Neural progenitor cell (in vitro differentiated cells): ENCODE measurements around the gene CIITA. TPM values are rescaled to one million over a fixed set of nuclear protein-coding genes. Genes with fewer than 3 reads are reported as not detected.

ENCODE experiments used
- DNase-seq: peaks from one replicate; pipeline ENCODE4 v3.0.0-alpha.2; 2016; ENCODE audit warnings: low spot score
- H2AFZ ChIP-seq: fragments of 200-600 bp; sonication (generic); replicated peaks from 2 replicates; pipeline ENCODE4 v1.6.1; 2016; ENCODE audit warnings: antibody characterized with exemption
- H3F3A ChIP-seq: fragments of 200-600 bp; sonication (generic); 2 replicates; pipeline ENCODE4 v1.6.1; 2016; ENCODE audit warnings: antibody characterized with exemption, low read depth
- H3K27ac ChIP-seq: fragments of 200-600 bp; sonication (generic); 2 replicates; pipeline ENCODE4 v1.5.1; 2016; ENCODE audit warnings: mild to moderate bottlenecking
- H3K27me3 ChIP-seq: fragments of 200-600 bp; sonication (generic); 2 replicates; pipeline ENCODE4 v1.6.1; 2016; ENCODE audit warnings: mild to moderate bottlenecking, moderate library complexity
- H3K36me3 ChIP-seq: fragments of 200-600 bp; sonication (generic); 2 replicates; pipeline ENCODE4 v1.5.1; 2016
- H3K4me1 ChIP-seq: fragments of 200-600 bp; sonication (generic); 2 replicates; pipeline ENCODE4 v1.6.1; 2016; ENCODE audit warnings: mixed run types
- H3K4me2 ChIP-seq: fragments of 200-600 bp; sonication (generic); 2 replicates; pipeline ENCODE4 v1.6.1; 2016
- H3K4me3 ChIP-seq: fragments of 200-600 bp; sonication (generic); 2 replicates; pipeline ENCODE4 v1.5.1; 2016
- H3K79me2 ChIP-seq: fragments of 200-600 bp; sonication (generic); 2 replicates; pipeline ENCODE4 v1.6.1; 2016; ENCODE audit warnings: low read depth
- H3K9ac ChIP-seq: fragments of 200-600 bp; sonication (generic); 2 replicates; pipeline ENCODE4 v1.6.1; 2016
- H3K9me3 ChIP-seq: fragments of 200-600 bp; sonication (generic); 2 replicates; pipeline ENCODE4 v1.5.1; 2016; ENCODE audit warnings: low read depth
- H4K20me1 ChIP-seq: fragments of 200-600 bp; sonication (generic); 2 replicates; pipeline ENCODE4 v1.6.1; 2016; ENCODE audit warnings: low read depth
- H3K27ac Mint-ChIP-seq: 3 replicates; pipeline ENCODE4 v1.8.0; 2021; ENCODE audit warnings: mixed read lengths
- H3K27me3 Mint-ChIP-seq: 2 replicates; pipeline ENCODE4 v1.8.0; 2022; ENCODE audit warnings: low read depth, mild to moderate bottlenecking, inconsistent platforms, moderate library complexity, mixed read lengths; ENCODE audit not compliant: insufficient read depth
- H3K36me3 Mint-ChIP-seq: 3 replicates; pipeline ENCODE4 v1.8.0; 2021; ENCODE audit warnings: mixed read lengths
- H3K4me1 Mint-ChIP-seq: 3 replicates; pipeline ENCODE4 v1.8.0; 2021; ENCODE audit warnings: mixed read lengths
- H3K4me3 Mint-ChIP-seq: 3 replicates; pipeline ENCODE4 v1.8.0; 2021; ENCODE audit warnings: mild to moderate bottlenecking, moderate library complexity, mixed read lengths
- H3K9me3 Mint-ChIP-seq: 3 replicates; pipeline ENCODE4 v1.8.0; 2020; ENCODE audit warnings: mixed read lengths
- EZH2 ChIP-seq: fragments of 200-600 bp; sonication (generic); IDR thresholded peaks from 2 replicates; pipeline ENCODE4 v1.6.1; 2017; ENCODE audit warnings: antibody characterized with exemption, mild to moderate bottlenecking, moderate library complexity
- EZH2phosphoT487 ChIP-seq: fragments of 200-600 bp; sonication (generic); IDR thresholded peaks from 2 replicates; pipeline ENCODE4 v1.6.1; 2017; ENCODE audit warnings: antibody characterized with exemption
- total RNA-seq: library from RNA; depleted of rRNA; stranded (reverse); fragments of >200 nt; gene quantifications from 2 replicates; pipeline ENCODE4 v1.2.3, GENCODE V29; 2015; ENCODE audit warnings: low replicate concordance
- TF ChIP-seq, protein P1 (sequence below): fragments of 200-600 bp; sonication (generic); IDR thresholded peaks from 2 replicates; pipeline ENCODE4 v1.5.1; 2017; ENCODE audit warnings: antibody characterized with exemption, mild to moderate bottlenecking

The CIITA gene
- total RNA-seq, 1 donor from 2014 or later: not detected

DNA sequence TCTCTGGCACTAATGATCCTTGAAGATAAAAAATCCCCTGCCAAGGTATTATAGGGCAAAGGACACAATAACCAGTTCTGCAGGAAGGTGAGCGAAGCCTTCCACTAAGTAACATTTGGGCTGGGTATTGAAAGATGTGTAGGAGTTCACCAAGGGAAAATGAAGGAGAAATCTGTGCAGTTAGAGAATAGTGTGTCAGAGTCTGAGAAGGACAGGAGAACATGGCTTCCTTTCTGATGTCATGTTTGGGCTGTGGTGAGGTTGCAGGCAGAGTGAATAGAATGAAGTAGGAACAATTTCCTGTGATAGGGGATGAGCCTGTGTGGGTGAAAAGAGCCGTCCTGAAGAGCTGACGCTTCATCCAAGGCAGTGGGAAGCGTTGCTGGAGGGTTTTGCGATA is 24.1 kb upstream of the CIITA start:
- H3K9me3 Mint-ChIP-seq: no peaks in the 10 kb centered on the region
- H3K79me2 ChIP-seq: no peaks in the 10 kb centered on the region
- no peaks in the 10 kb centered on the region for H3K9me3 ChIP-seq
- H3K4me1 Mint-ChIP-seq: no peaks in the 10 kb centered on the region
- H3K4me1 ChIP-seq: no peaks in the 10 kb centered on the region
- no peaks in the 10 kb centered on the region for H3K36me3 Mint-ChIP-seq
- no peak overlapping the region for H3K27ac Mint-ChIP-seq
- no peak overlapping the region for H3K4me3 ChIP-seq
- H3K9ac ChIP-seq: no peak overlapping the region
- H3K4me3 Mint-ChIP-seq: no peak overlapping the region
- H3F3A ChIP-seq: no peaks in the 10 kb centered on the region
- H3K27me3 Mint-ChIP-seq: peaks cover 3% of the 10 kb centered on the region
- no peak for TF ChIP-seq EZH2phosphoT487
- TF ChIP-seq EZH2: no peak
- TF ChIP-seq, protein P1, sequence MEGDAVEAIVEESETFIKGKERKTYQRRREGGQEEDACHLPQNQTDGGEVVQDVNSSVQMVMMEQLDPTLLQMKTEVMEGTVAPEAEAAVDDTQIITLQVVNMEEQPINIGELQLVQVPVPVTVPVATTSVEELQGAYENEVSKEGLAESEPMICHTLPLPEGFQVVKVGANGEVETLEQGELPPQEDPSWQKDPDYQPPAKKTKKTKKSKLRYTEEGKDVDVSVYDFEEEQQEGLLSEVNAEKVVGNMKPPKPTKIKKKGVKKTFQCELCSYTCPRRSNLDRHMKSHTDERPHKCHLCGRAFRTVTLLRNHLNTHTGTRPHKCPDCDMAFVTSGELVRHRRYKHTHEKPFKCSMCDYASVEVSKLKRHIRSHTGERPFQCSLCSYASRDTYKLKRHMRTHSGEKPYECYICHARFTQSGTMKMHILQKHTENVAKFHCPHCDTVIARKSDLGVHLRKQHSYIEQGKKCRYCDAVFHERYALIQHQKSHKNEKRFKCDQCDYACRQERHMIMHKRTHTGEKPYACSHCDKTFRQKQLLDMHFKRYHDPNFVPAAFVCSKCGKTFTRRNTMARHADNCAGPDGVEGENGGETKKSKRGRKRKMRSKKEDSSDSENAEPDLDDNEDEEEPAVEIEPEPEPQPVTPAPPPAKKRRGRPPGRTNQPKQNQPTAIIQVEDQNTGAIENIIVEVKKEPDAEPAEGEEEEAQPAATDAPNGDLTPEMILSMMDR: no peak
- no peak for DNase-seq
- H2AFZ ChIP-seq: no peak overlapping the region
- no peaks in the 10 kb centered on the region for H3K36me3 ChIP-seq
- H4K20me1 ChIP-seq: no peaks in the 10 kb centered on the region
- H3K27ac ChIP-seq: no peak overlapping the region
- H3K27me3 ChIP-seq: no peaks in the 10 kb centered on the region
- no peak overlapping the region for H3K4me2 ChIP-seq

DNA sequence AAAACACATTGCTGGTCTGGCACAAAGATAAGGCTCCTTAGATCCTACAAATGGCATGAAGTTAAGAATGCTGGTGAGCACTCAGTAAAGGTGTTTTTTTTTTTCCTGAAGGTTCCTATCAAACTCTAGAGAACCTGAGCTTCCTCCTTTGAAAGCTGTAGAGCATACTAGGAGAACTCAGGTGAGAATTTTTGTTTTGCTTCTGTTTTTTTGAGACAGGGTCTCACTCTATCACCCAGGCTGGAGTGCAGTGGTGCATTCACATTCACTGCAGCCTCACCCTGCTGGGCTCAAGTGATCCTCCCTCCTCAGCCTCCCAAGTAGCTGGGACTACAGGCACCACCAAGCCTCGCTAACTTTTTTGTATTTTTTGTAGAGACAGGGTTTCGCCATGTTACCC is 21.0 kb upstream of the CIITA start:
- H3K79me2 ChIP-seq: no peaks in the 10 kb centered on the region
- no peaks in the 10 kb centered on the region for H3K36me3 ChIP-seq
- H3K27me3 ChIP-seq: no peaks in the 10 kb centered on the region
- no peak for DNase-seq
- Mint-ChIP-seq H3K4me3 (no peak overlapping the region), H3K4me1 (no peaks in the 10 kb centered on the region), H3K27ac (no peak overlapping the region), H3K36me3 (no peaks in the 10 kb centered on the region), H3K27me3 (peaks cover 12% of the 10 kb centered on the region), H3K9me3 (peaks cover 8% of the 10 kb centered on the region)
- H4K20me1 ChIP-seq: no peaks in the 10 kb centered on the region
- no peak overlapping the region for H3K27ac ChIP-seq
- no peak overlapping the region for H3K9ac ChIP-seq
- H3K4me3 ChIP-seq: no peak overlapping the region
- no peaks in the 10 kb centered on the region for H3K4me1 ChIP-seq
- no peak overlapping the region for H3K4me2 ChIP-seq
- H3F3A ChIP-seq: no peaks in the 10 kb centered on the region
- H2AFZ ChIP-seq: no peak overlapping the region
- H3K9me3 ChIP-seq: no peaks in the 10 kb centered on the region
- TF ChIP-seq EZH2: no peak
- TF ChIP-seq, protein P1: no peak
- no peak for TF ChIP-seq EZH2phosphoT487

GRCh38 chr16:10858203-10858602 is 18.8 kb upstream of the CIITA start:
- H3K27ac Mint-ChIP-seq: no peak overlapping the region
- TF ChIP-seq, protein P1: no peak
- TF ChIP-seq EZH2 (no peak), EZH2phosphoT487 (no peak)
- no peak overlapping the region for H3K4me3 Mint-ChIP-seq
- Histone ChIP-seq H4K20me1 (no peaks in the 10 kb centered on the region), H3K79me2 (no peaks in the 10 kb centered on the region), H3K9ac (no peak overlapping the region), H3K27me3 (peaks cover 6% of the 10 kb centered on the region), H3K4me2 (no peak overlapping the region), H3K4me3 (no peak overlapping the region), H3K36me3 (no peaks in the 10 kb centered on the region), H3F3A (no peaks in the 10 kb centered on the region), H3K27ac (no peak overlapping the region), H2AFZ (no peak overlapping the region), H3K9me3 (no peaks in the 10 kb centered on the region), H3K4me1 (no peaks in the 10 kb centered on the region)
- H3K27me3 Mint-ChIP-seq: peaks cover 12% of the 10 kb centered on the region
- no peaks in the 10 kb centered on the region for H3K4me1 Mint-ChIP-seq
- H3K9me3 Mint-ChIP-seq: peaks cover 8% of the 10 kb centered on the region
- no peaks in the 10 kb centered on the region for H3K36me3 Mint-ChIP-seq
- no peak for DNase-seq
